AG04449 (cell line): ENCODE results near the gene APOM.

ENCODE experiments used
- CTCF ChIA-PET: fragments of 350-600 bp; formaldehyde crosslinking; extraction: SDS; loops from one replicate; lab custom pipeline; 2021; ENCODE audit warnings: antibody characterized with exemption; lab: Yijun Ruan, JAX
- POLR2A ChIA-PET: fragments of 400-600, 350-600 bp; formaldehyde crosslinking; extraction: SDS; loops from one replicate; lab custom pipeline; 2020; ENCODE audit warnings: antibody characterized with exemption, inconsistent platforms; lab: Yijun Ruan, JAX
- DNase-seq: peaks from one replicate; pipeline ENCODE4 v3.0.0-alpha.2; 2010; ENCODE audit warnings: low read depth, low spot score
- H3K4me3 ChIP-seq: 2 replicates; pipeline ENCODE4 v1.5.1; 2011; ENCODE audit warnings: low read depth, mild to moderate bottlenecking, control low read depth, low read length
- CTCF ChIP-seq: IDR thresholded peaks from one replicate; pipeline ENCODE4 v1.5.1; 2011; ENCODE audit warnings: mild to moderate bottlenecking, moderate library complexity, low read length, control low read depth, inconsistent platforms; ENCODE audit not compliant: insufficient read depth; ENCODE audit errors: missing control alignments

The APOM gene

GRCh38 chr6:31666337-31666965 is 10.8 kb downstream of the APOM start:
- ChIA-PET CTCF (interaction anchor here (0.7 to 1.0 kb wide), 3 partner anchors 24 to 125 kb away, joined by 3 to 4 read pairs (median 4); no protein-coding TSS in a partner anchor), POLR2A (interaction anchor here (0.8 to 1.9 kb wide), 2 partner anchors 15 to 161 kb away, joined by 3 to 5 read pairs; partner anchors contain the start of gene HSPA1B)
- DNase-seq = no peak
- peak overlapping the region; percentile 98 for H3K4me3 ChIP-seq
- TF ChIP-seq CTCF = no peak

GRCh38 chr6:31669676-31670075 is 14.0 kb downstream of the APOM start, which contains the start of gene LY6G5B:
TSS of gene LY6G5B (plus strand) at chr6:31669976. CDS start at chr6:31670951, 975 bp downstream.
- H3K4me3 ChIP-seq = no peak within 1 kb of the TSS
- TF ChIP-seq CTCF = no peak
- no peak for DNase-seq
- CTCF ChIA-PET = interaction anchor here (0.9 to 1.5 kb wide), 2 partner anchors 9 to 18 kb away, joined by 3 to 4 read pairs; partner anchors contain the start of gene C6orf47
- POLR2A ChIA-PET = no interaction called here

- ChIA-PET CTCF (interaction anchor here (1.1 kb wide), 1 partner anchor 276 kb away, joined by 5 read pairs; no protein-coding TSS in a partner anchor), POLR2A (no interaction called here)
- H3K4me3 ChIP-seq = no peak overlapping the region
- TF ChIP-seq CTCF = no peak
- DNase-seq = no peak
Measured at GRCh38 chr6:31676322-31676903, 20.7 kb downstream of the APOM start.

- ChIA-PET CTCF (interaction anchor here (0.9 to 4.9 kb wide), 4 partner anchors 93 to 275 kb away, joined by 3 to 60 read pairs (median 12); no protein-coding TSS in a partner anchor), POLR2A (no interaction called here)
- TF ChIP-seq CTCF = no peak
- no peak for DNase-seq
- no peak overlapping the region for H3K4me3 ChIP-seq
Measured at GRCh38 chr6:31676904-31677303, 21.2 kb downstream of the APOM start.

GRCh38 chr6:31677955-31678354 is 22.3 kb downstream of the APOM start:
- H3K4me3 ChIP-seq = no peak overlapping the region
- DNase-seq = no peak
- ChIA-PET CTCF (interaction anchor here (0.8 to 4.9 kb wide), 8 partner anchors 10 to 274 kb away, joined by 3 to 60 read pairs (median 8); partner anchors contain the start of gene NEU1), POLR2A (no interaction called here)
- TF ChIP-seq CTCF = no peak
